ENCODE measurements around the gene DAB2IP. TPM values are rescaled to one million over a fixed set of nuclear protein-coding genes. Genes with fewer than 3 reads are reported as not detected.

DAB2IP gene
- total RNA-seq, 1 donor from 2014 or later, result 38.0 TPM

DNA sequence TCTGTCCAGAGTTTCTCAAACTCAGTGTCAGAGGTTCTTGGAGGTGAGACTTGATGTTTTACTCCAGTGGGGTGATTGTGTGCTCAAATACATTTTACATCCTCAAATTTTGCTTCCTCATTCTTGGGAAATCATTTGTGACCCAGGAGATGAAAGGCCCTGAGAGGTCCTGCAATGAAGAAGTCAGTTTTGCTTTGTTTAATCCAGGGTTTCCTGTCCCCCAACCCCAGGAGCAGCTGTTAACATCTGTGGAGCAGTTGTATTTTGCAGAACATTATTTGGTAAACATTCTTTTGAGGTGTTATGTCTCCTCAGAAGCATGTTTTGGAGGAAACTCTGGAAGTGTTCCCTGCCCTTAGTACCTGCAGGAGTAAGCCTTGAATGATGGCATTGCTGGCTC, 59.8 kb downstream of the DAB2IP start:
- H3K4me3 ChIP-seq (ENCODE audit: low read depth, low read length), result no peak overlapping the region
- DNase-seq (ENCODE audit: low read depth), result no peak
- no peaks in the 10 kb centered on the region for H3K36me3 ChIP-seq (ENCODE audit: control insufficient read depth, insufficient read depth, low read length)
- H3K27me3 ChIP-seq (ENCODE audit: control insufficient read depth, insufficient read depth, low read length), result no peaks in the 10 kb centered on the region
- TF ChIP-seq CTCF (IDR thresholded peaks at IDR 0.05; ENCODE audit: insufficient read depth, low read length, poor library complexity, severe bottlenecking), result no peak

DNA sequence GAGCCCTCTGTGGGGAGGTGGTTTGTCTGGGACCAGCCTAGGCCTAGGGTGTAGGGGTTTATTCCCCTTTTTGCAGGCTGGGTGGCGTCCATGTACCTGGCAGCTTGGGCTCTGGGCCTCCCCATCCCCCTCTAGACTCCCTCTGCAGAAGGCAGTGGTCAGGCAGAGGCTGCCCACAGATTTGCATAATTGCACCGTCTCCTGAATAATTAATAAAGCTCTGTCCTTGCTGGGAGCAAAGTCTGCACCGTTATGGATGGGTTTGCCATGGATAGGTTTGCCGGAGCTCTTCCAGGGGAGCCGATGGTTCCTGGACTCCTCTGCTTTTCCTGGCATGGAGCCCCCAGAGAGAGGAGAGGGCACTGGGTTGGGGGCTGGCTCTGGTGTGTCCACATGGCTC, 60.4 kb downstream of the DAB2IP start:
- no peak for DNase-seq (ENCODE audit: low read depth)
- H3K4me3 ChIP-seq (ENCODE audit: low read depth, low read length), result no peak overlapping the region
- H3K27me3 ChIP-seq (ENCODE audit: control insufficient read depth, insufficient read depth, low read length), result no peaks in the 10 kb centered on the region
- H3K36me3 ChIP-seq (ENCODE audit: control insufficient read depth, insufficient read depth, low read length), result no peaks in the 10 kb centered on the region
- TF ChIP-seq CTCF (IDR thresholded peaks at IDR 0.05; ENCODE audit: insufficient read depth, low read length, poor library complexity, severe bottlenecking), result no peak

DNA sequence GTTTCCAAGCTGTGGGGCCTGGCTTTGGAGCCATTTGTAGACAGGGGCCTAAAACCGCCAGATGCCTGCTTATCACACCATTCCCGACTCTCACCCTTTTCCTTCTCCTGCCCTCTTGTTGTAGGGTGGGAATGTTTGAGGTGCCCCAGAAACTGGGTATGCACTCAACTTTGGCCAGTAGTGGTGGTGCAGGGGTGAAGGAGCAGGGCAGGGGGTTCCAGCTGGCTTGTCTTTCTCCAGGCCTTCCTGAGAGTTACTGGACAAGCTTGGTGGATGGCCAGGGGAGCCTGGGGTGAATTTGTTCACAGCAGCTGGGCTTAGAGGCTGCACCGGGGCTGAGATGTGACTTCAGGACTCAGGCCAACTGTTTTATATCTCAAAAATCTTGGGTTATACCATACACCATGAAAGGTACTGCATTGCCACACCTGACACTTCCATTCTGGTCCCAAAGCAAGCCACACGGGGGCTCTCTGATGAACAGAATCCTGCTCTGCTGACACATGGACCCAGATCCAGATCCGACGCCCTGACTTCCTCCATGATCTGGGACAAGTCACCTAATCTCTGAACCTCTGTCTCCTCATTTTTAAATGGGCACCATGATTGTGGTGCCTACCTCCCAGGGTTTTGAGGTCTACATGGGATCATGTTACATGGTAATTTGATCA, 62.1 kb downstream of the DAB2IP start:
- Histone ChIP-seq H3K36me3 (ENCODE audit: control insufficient read depth, insufficient read depth, low read length) (no peaks in the 10 kb centered on the region), H3K27me3 (ENCODE audit: control insufficient read depth, insufficient read depth, low read length) (no peaks in the 10 kb centered on the region), H3K4me3 (ENCODE audit: low read depth, low read length) (no peak overlapping the region)
- no peak for TF ChIP-seq CTCF (IDR thresholded peaks at IDR 0.05; ENCODE audit: insufficient read depth, low read length, poor library complexity, severe bottlenecking)
- DNase-seq (ENCODE audit: low read depth), result no peak

DNA sequence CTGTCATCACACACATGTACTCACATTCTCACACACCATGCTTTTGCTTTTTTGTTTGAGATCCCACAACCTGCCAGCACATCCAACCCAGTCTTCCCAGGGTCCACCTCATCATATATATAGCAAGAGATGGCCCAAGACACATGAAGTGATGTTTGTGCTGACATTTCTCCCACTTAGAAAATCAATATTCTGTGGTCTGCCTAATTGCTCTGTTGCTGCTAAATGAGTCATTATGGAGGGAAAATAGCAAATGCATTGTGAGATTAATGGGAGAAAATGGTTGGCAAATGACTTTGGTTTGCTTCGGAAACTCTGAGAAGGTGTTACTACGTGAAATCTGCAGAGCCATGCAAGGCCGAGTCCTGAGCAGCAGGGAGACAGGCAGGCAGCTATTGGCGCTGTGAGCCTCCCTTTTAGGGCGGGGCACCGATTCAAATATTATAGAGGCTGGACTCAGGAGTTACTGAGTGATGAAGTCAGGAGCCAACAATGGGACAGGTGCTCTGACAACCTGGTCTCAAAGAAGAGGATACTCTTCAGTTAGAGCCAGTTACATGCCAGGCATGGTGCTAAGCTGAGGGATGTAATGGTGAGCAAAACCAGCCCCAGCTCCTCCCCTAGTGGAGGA, 62.8 kb downstream of the DAB2IP start:
- Histone ChIP-seq H3K4me3 (ENCODE audit: low read depth, low read length) (no peak overlapping the region), H3K27me3 (ENCODE audit: control insufficient read depth, insufficient read depth, low read length) (no peaks in the 10 kb centered on the region), H3K36me3 (ENCODE audit: control insufficient read depth, insufficient read depth, low read length) (no peaks in the 10 kb centered on the region)
- no peak for TF ChIP-seq CTCF (IDR thresholded peaks at IDR 0.05; ENCODE audit: insufficient read depth, low read length, poor library complexity, severe bottlenecking)
- no peak for DNase-seq (ENCODE audit: low read depth)

DNA sequence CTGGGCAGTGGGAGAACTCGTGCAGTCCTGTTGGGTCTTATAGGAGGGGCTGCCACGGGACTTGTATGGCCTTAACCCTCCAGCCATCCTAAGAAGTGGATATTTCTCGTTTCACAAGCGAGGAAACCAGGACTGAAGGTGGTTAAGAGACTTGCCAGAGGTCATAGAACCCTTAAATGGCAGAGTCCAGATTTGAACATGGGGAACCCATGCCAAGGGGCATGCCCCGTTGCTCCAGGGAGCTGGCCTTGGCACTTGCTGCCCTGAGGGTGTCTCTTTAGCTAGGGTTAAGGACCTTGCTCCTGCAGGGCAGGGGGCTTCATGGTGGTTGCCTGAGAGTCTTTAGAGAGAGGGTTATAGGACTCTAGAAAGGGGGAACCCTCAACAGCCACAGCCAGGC, 63.4 kb downstream of the DAB2IP start:
- H3K4me3 ChIP-seq (ENCODE audit: low read depth, low read length), result no peak overlapping the region
- TF ChIP-seq CTCF (IDR thresholded peaks at IDR 0.05; ENCODE audit: insufficient read depth, low read length, poor library complexity, severe bottlenecking), result no peak
- no peaks in the 10 kb centered on the region for H3K36me3 ChIP-seq (ENCODE audit: control insufficient read depth, insufficient read depth, low read length)
- no peaks in the 10 kb centered on the region for H3K27me3 ChIP-seq (ENCODE audit: control insufficient read depth, insufficient read depth, low read length)
- no peak for DNase-seq (ENCODE audit: low read depth)
